AG10803 (cell line): ENCODE measurements around the gene WNT9B.

ENCODE experiments used
- DNase-seq: peaks from one replicate; pipeline ENCODE4 v3.0.0; 2010; ENCODE audit warnings: low read depth
- H3K4me3 ChIP-seq: 2 replicates; pipeline ENCODE4 v1.5.1; 2011; ENCODE audit warnings: mild to moderate bottlenecking, low read length, control low read depth
- TF ChIP-seq, protein P1 (sequence below): conservative IDR thresholded peaks from 2 replicates; pipeline ENCODE4 v1.5.1; 2011; ENCODE audit warnings: mild to moderate bottlenecking, low read length, control low read depth, inconsistent platforms

The WNT9B gene

DNA sequence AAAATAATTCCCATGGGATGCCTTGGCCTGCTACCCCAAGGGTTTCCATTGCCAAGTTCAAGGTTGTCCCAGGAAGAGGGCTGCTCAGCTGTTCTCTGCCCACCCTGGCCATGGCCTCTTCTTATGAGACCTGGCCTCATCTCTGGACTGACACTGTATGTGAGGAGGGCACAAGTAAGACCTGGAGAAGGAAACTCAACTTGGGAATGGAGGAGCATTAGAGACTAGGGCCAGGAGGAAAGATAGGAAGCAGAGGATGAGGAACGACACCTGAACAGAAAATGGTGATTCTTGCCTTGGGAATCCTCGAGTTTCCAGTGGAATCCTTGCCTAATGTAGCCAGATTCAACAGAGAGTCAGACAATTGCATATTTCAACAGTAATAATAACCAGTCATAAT lies 47.0 kb downstream of the WNT9B start:
- no peak for DNase-seq
- TF ChIP-seq, protein P1, sequence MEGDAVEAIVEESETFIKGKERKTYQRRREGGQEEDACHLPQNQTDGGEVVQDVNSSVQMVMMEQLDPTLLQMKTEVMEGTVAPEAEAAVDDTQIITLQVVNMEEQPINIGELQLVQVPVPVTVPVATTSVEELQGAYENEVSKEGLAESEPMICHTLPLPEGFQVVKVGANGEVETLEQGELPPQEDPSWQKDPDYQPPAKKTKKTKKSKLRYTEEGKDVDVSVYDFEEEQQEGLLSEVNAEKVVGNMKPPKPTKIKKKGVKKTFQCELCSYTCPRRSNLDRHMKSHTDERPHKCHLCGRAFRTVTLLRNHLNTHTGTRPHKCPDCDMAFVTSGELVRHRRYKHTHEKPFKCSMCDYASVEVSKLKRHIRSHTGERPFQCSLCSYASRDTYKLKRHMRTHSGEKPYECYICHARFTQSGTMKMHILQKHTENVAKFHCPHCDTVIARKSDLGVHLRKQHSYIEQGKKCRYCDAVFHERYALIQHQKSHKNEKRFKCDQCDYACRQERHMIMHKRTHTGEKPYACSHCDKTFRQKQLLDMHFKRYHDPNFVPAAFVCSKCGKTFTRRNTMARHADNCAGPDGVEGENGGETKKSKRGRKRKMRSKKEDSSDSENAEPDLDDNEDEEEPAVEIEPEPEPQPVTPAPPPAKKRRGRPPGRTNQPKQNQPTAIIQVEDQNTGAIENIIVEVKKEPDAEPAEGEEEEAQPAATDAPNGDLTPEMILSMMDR = no peak
- no peak overlapping the region for H3K4me3 ChIP-seq

DNA sequence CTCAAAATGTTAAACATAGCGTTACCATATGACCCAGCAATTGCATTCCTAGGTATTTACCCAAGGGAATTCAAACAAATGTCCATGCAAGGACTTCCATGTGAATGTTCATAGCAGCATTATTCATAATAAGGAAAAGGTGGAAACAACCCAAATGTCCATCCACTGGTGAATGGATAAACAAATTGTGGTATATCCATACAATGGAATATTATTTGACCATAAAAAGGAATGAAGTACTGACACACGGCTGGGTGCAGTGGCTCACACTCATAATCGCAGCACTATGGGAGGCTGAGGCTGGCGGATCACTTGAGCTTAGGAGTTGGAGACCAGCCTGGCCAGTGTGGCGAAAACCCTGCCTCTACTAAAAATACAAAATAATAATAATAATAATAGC lies 47.5 kb downstream of the WNT9B start:
- TF ChIP-seq, protein P1 = no peak
- no peak for DNase-seq

DNA sequence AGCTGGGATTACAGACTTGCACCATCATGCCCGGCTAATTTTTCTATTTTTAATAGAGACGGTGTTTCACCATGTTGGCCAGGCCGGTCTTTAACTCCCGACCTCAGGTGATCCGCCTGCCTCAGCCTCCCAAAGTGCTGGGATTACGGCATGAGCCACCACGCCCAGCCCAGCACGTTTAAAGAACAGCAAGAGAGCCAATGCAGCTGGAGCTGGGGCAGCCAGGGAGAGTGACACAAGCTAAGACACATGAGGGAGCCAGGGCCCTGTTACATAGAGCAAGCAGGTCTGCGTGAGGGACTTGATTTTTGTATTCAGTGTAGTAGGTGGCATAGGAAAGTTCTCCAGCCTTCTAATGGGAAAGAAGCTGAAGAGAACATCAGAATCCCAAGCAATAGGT lies 49.9 kb downstream of the WNT9B start:
- DNase-seq = no peak
- TF ChIP-seq, protein P1 = no peak
- no peak overlapping the region for H3K4me3 ChIP-seq

More for the DNA sequence above, 47.5 kb downstream of the WNT9B start:
- no peak overlapping the region for H3K4me3 ChIP-seq

DNA sequence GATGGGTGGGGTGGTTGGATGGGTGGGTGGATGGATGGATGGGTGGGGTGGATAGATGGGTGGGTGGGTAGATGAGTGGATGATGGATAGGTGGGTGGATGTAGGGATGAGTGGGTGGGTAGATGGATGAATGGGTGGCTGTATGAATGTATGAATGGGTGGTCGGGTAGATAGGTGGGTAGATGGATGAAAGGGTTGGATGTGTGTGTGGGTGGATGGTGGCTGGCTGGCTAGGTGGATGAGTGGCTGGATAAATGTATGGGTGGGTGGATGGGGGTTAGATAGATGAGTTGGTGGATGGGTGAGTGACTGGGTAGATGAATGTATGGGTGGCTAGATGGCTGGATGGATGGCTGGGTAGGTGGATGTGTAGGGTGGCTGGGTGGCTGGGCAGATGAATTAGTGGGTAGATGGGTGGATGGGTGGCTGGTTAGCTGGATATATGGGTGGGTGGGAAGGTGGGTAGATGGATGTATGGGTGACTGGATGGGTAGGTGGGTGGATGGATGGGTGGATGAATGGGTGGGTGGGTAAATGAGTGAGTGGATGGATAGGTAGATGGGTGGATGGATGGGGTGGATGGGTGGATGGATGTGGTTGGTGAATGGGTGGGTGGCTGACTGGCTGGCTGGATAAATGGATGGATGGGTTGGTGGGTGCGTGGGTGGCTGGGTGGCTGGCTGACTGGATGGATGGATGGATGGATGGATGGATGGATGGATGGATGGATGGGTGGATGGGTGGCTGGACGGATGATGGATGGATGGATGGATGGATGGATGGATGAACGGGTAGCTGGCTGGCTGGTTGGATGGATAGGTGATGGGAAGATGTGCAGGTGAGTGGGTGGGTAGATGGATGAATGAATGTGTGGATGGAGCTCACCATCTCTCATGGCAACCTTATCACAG lies 52.6 kb downstream of the WNT9B start:
- TF ChIP-seq, protein P1 = no peak
- no peak for DNase-seq
- H3K4me3 ChIP-seq = no peak overlapping the region

DNA sequence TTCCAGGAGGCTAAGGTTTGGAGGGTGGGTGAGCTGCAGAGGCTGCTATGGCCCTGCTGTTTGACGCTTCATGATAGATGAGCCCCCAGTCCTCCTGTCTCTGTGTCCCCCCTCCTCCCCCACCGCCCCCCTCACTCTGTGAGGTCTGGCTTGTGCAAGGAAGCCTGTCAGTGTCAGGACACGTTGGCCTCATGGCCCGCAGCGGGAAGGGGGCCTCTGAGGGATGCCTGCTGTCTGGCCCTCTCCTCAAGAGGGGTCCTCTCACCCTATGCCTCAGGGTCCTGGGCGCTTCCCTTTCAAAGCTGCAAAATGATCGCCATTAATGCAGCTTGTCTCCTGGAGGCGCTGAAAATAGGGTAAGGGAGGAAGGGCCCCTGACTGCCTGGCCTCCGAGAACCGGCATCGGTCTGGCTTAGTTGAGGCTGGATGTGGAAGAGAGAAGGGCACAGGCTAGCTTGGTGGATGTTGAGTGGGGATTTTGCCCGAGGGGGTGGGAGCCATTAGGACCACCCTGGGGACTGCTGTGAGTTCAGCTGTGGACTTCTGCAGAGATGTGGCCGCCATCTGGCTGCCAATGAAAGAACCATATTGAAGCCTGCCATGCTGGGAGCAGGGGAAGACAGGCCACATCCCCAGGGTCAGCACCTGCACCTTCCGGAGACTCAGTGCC lies 56.8 kb downstream of the WNT9B start:
- TF ChIP-seq, protein P1 = no peak
- no peak for DNase-seq
- no peak overlapping the region for H3K4me3 ChIP-seq

DNA sequence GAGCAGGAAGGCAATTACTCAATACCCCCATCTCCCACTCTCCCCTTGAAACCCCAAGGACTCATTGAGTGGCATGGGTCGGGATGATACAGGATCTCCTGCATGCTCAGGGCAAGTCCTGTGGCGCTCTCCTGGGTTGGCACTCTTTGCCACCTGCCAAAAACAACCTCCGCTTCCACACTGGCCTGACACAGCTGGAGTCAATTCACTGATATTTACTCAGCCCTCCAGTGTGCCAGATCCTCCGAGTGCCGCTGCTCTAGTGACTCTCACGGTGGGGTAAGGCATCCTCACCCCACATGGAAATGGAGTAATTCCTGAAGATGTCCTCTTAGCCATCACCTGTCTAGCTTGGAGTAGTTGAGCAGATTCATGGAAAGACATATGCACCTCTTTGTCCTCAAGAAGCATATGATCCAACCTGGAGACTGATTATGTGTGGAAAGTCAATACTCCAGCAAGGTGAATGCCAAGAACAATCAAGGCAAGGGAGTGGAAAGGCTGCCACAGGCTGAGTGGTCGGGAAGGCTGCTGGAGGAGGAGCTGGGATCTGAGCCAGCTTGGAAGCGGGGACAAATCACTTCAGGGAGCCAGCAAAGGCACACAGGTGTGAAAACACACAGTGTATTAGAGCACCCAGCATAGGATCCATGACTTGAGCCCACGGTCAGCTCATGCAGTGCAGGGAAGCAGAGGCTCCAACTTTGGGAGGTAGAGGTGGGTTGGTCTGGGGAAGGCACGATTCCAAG lies 59.0 kb downstream of the WNT9B start:
- TF ChIP-seq, protein P1 = no peak
- no peak for DNase-seq
- no peak overlapping the region for H3K4me3 ChIP-seq
